Nephron progenitor cell (in vitro differentiated cells): ENCODE measurements around the gene EGR2.
A peak's percentile ranks its signal among the peaks of the same experiment; 100 is the strongest.

Source experiments
- DNase-seq: peaks from one replicate; pipeline ENCODE4 v3.0.0; 2021
- H3K27ac Mint-ChIP-seq: 2 replicates; pipeline ENCODE4 v1.8.0; 2021; ENCODE audit warnings: mild to moderate bottlenecking, moderate library complexity, mixed read lengths
- H3K27me3 Mint-ChIP-seq: 2 replicates; pipeline ENCODE4 v1.8.0; 2021; ENCODE audit warnings: mild to moderate bottlenecking, low read depth, mixed read lengths; ENCODE audit not compliant: poor library complexity
- H3K36me3 Mint-ChIP-seq: 2 replicates; pipeline ENCODE4 v1.8.0; 2021; ENCODE audit warnings: low read depth, mixed read lengths
- H3K4me1 Mint-ChIP-seq: 2 replicates; pipeline ENCODE4 v1.8.0; 2021; ENCODE audit warnings: mixed read lengths
- H3K4me3 Mint-ChIP-seq: 2 replicates; pipeline ENCODE4 v1.8.0; 2021; ENCODE audit warnings: mild to moderate bottlenecking, moderate library complexity, mixed read lengths
- H3K9me3 Mint-ChIP-seq: 2 replicates; pipeline ENCODE4 v1.8.0; 2021; ENCODE audit warnings: mild to moderate bottlenecking, moderate library complexity, mixed read lengths
- TF ChIP-seq, protein P1 (sequence below): fragments of 200-600 bp; sonication (generic); IDR thresholded peaks from 2 replicates; pipeline ENCODE4 v1.5.0; 2021; ENCODE audit warnings: antibody characterized with exemption

Gene EGR2

DNA sequence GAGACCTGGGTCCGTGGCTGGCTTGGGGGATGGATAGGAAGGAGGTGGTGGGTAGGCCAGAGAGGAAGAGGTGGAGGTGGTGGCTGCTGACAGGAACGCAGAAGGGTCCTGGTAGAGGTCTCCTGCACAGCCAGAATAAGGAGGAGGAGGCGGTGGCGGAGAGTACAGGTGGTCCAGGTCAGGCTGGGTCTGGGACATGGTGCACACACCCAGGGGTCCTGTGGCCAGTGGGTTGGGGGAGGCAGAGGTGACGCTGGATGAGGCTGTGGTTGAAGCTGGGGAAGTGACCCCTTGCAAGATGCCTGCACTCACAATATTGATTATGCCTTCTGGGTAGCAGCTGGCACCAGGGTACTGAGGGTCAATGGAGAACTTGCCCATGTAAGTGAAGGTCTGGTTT is 2.2 kb downstream of the EGR2 start:
- H3K36me3 Mint-ChIP-seq: peaks cover 5% of the 10 kb centered on the region
- no peaks in the 10 kb centered on the region for H3K9me3 Mint-ChIP-seq
- TF ChIP-seq, protein P1, sequence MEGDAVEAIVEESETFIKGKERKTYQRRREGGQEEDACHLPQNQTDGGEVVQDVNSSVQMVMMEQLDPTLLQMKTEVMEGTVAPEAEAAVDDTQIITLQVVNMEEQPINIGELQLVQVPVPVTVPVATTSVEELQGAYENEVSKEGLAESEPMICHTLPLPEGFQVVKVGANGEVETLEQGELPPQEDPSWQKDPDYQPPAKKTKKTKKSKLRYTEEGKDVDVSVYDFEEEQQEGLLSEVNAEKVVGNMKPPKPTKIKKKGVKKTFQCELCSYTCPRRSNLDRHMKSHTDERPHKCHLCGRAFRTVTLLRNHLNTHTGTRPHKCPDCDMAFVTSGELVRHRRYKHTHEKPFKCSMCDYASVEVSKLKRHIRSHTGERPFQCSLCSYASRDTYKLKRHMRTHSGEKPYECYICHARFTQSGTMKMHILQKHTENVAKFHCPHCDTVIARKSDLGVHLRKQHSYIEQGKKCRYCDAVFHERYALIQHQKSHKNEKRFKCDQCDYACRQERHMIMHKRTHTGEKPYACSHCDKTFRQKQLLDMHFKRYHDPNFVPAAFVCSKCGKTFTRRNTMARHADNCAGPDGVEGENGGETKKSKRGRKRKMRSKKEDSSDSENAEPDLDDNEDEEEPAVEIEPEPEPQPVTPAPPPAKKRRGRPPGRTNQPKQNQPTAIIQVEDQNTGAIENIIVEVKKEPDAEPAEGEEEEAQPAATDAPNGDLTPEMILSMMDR: no peak
- no peak for DNase-seq
- H3K4me3 Mint-ChIP-seq: peak overlapping the region; percentile 89
- peaks cover 35% of the 10 kb centered on the region for H3K4me1 Mint-ChIP-seq
- no peak overlapping the region for H3K27ac Mint-ChIP-seq
- H3K27me3 Mint-ChIP-seq: peaks cover 79% of the 10 kb centered on the region

DNA sequence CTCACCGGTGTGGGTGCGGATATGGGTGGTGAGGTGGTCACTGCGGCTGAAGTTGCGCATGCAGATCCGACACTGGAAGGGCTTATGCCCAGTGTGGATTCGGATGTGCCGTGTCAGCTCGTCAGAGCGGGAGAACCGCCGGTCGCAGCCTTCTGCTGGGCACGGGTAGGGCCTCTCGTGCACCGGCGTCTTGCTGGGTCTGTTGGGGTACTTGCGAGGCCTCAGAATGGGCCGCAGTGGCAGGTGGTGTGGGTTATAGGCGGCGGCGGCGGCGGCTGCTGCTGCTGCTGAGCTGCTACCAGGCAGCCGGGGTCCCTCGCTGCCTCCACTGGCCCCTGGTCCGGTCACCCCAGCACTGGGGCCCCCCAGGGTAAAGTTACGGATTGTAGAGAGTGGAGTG is 2.7 kb downstream of the EGR2 start:
- no peak for DNase-seq
- Mint-ChIP-seq H3K27me3 (peaks cover 74% of the 10 kb centered on the region), H3K4me3 (peak overlapping the region; percentile 89), H3K4me1 (peaks cover 40% of the 10 kb centered on the region), H3K9me3 (no peaks in the 10 kb centered on the region), H3K27ac (no peak overlapping the region), H3K36me3 (peaks cover 9% of the 10 kb centered on the region)
- TF ChIP-seq, protein P1: no peak

DNA sequence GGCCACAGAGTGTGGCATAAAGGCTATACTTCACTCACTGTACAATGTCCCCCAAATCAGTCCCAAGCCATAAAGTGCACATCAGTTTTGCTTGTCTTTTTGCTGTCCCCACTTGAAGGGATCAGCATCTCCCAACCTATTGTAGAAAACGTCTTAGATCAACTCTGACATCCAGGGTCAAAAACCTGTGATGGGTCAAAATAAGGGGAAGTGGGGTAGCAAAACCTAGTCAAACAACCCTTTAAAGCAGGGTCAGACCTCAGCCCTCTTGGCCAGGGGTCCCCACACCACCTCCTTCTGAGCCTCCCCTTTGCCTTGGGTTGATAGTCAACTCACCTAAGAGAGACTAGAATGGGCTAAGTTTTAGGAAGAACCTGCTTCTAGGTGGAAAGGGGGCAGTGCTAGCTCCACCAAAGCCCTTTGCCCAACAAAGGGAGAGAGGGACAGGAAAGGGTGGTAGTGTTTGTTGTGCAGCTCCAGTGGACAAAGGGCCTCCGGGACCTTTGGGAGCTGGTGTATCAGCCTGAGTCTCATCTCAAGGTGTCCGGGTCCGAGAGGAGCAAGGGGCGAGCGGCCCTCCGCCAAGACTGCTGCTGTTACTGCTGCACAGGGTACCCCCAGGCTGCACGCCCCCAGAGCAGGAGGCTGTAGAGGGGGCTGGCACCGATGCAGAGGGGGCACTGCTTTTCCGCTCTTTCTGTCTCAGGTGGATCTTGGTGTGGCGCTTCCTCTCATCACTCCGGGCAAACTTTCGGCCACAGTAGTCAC is 3.3 kb downstream of the EGR2 start:
- H3K4me3 Mint-ChIP-seq: no peak overlapping the region
- no peaks in the 10 kb centered on the region for H3K9me3 Mint-ChIP-seq
- H3K27ac Mint-ChIP-seq: no peak overlapping the region
- H3K27me3 Mint-ChIP-seq: peaks cover 68% of the 10 kb centered on the region
- TF ChIP-seq, protein P1: no peak
- H3K36me3 Mint-ChIP-seq: peaks cover 12% of the 10 kb centered on the region
- no peak for DNase-seq
- peaks cover 42% of the 10 kb centered on the region for H3K4me1 Mint-ChIP-seq

DNA sequence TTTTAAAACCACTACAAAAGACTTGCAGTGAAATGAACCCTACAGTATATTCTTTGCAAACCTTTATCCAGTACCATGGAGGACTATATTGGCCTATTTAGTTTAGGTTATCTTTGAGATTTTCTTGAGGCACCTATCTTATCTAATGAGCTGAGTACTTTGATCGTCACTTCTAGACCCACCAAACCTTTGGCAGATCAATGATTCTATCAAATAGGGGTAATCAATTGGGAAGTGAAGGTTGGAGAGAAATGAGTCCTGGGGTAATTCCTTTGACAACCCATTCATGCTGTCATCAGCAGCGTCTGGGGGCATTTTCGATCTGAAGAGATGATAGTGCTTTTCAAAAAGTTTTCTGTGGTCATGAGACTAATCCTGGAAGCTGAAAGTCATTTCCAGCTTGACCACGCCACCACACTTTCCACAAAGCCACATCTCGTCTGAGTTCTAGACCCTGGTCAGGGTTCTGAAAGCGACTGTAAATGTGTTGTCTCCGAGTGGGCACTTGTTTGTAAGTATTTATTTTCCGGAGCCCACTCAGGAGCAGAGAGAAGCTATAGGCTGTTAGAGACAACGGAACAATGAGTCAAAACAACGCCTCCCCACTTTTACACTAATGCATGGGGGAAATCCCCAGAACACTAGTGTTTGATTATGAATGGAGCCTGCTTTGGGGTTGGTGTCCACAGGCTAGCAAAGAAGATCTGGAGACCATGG is 4.8 kb downstream of the EGR2 start:
- TF ChIP-seq, protein P1: no peak
- Mint-ChIP-seq H3K27ac (no peak overlapping the region), H3K4me1 (peaks cover 45% of the 10 kb centered on the region), H3K36me3 (peaks cover 12% of the 10 kb centered on the region), H3K27me3 (peaks cover 57% of the 10 kb centered on the region), H3K9me3 (no peaks in the 10 kb centered on the region), H3K4me3 (no peak overlapping the region)
- no peak for DNase-seq

DNA sequence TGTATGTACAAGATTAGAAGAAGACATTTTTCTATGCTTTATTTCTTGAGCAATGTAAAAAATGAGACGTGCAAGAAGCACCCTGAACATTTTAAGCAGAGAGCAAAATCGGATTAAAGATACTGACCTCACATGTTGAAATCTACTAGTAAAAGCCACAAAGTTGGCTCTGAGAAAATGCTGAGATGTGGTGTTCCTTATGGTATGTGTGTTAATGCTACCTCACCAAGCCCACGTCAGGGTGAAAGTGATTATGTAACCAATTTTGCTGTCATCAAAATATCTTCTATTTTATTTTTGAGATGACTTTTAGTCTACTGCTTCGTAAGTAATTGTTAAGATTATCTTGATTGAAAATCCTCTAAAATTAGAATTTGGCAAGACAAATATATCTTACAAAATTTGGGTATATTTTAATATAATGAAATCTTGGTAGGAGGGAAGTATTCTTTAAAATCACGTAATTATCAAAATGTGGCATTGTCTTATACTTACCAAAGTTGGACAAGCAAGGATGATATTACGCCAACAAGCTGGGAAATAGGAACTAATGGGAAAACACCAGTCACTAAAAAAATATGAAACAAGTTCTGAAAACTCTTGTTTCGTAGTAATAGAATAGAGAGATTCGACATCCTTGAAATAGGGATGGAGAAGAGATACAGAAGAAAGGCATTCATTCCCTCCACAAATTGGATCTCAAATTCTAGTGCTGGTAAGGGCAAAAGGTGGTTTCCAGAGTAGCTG is 5.8 kb downstream of the EGR2 start:
- DNase-seq: no peak
- Mint-ChIP-seq H3K27ac (no peak overlapping the region), H3K36me3 (peaks cover 12% of the 10 kb centered on the region), H3K9me3 (no peaks in the 10 kb centered on the region), H3K4me1 (peaks cover 40% of the 10 kb centered on the region), H3K4me3 (no peak overlapping the region), H3K27me3 (peaks cover 47% of the 10 kb centered on the region)
- TF ChIP-seq, protein P1: no peak
